Mucosa of stomach (tissue), 1 donor: ENCODE data around the gene APOO.
A peak's percentile ranks its signal among the peaks of the same experiment; 100 is the strongest.

Experiments used
- H3K27me3 ChIP-seq: one replicate; pipeline ENCODE4 v1.7.0; 2013; ENCODE audit warnings: mild to moderate bottlenecking, low read length; ENCODE audit not compliant: control insufficient read depth, insufficient read depth
- H3K36me3 ChIP-seq: one replicate; pipeline ENCODE4 v1.7.0; 2013; ENCODE audit warnings: low read length; ENCODE audit not compliant: control insufficient read depth, insufficient read depth
- H3K4me1 ChIP-seq: one replicate; pipeline ENCODE4 v1.7.0; 2013; ENCODE audit warnings: mild to moderate bottlenecking, low read length; ENCODE audit not compliant: control insufficient read depth, insufficient read depth
- H3K4me3 ChIP-seq: one replicate; pipeline ENCODE4 v1.7.0; 2013; ENCODE audit warnings: low read length
- H3K9ac ChIP-seq: one replicate; pipeline ENCODE4 v1.7.0; 2013; ENCODE audit warnings: mild to moderate bottlenecking, low read length, moderate library complexity
- H3K9me3 ChIP-seq: one replicate; pipeline ENCODE4 v1.7.0; 2013; ENCODE audit warnings: mild to moderate bottlenecking, low read length, moderate library complexity; ENCODE audit not compliant: control insufficient read depth
- donor health status: Pancreatic carcinoma.

Gene APOO

DNA sequence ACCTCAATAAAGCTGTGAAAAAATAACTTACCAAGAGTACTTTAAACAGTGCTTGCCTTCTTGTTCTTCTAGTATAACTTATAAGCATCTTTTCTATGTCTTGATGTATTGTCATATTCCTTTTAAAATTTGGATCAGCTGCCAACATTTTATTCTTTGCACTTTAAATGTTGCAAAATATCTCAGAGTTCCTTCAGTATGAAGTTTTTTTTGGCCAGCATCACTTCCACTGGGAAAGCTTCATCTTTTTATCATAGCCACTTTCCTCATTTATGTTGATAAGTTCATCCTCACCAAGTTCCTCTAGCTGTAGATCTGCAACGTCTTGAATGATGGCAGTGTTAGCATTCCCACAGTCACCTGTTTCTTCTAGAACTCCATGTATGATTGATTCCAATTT is 24.3 kb upstream of the APOO start:
- Histone ChIP-seq H3K4me3 (no peak overlapping the region), H3K9ac (no peak overlapping the region), H3K4me1 (no peaks in the 10 kb centered on the region), H3K27me3 (no peaks in the 10 kb centered on the region), H3K36me3 (no peaks in the 10 kb centered on the region), H3K9me3 (no peaks in the 10 kb centered on the region)

DNA sequence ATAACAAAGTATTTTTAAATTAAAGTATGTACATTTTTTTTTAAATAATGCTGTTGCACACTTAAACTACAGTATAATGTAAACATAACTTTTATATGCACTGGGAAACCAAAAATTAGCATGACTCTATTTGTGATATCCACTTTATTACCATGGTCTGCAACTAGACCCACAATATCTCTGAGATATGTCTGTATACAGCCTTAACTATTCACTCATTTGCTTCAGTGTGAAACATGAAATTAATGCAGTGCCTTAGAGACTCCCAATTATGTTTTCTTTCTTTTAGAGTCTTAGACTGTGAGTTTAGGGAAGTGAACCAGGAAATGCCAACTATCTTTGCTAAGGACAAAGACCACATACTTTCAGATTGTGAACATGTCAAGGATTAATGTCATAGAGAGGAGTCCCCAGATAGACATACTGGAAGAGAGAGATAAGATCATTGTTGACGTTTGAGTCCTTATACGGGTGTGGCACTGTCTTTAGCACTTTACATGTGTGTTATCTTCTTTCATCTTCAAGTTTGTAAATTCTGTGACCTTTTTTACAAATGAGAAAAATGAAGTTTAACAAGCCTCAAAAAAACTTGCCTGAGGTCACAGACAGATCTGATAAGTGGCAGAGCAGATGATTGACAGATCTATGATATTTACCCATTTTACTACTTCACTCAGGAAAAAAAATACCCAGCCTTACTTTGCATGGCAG is 23.3 kb upstream of the APOO start:
- Histone ChIP-seq H3K4me1 (no peaks in the 10 kb centered on the region), H3K9me3 (no peaks in the 10 kb centered on the region), H3K27me3 (no peaks in the 10 kb centered on the region), H3K36me3 (no peaks in the 10 kb centered on the region), H3K9ac (no peak overlapping the region), H3K4me3 (no peak overlapping the region)

DNA sequence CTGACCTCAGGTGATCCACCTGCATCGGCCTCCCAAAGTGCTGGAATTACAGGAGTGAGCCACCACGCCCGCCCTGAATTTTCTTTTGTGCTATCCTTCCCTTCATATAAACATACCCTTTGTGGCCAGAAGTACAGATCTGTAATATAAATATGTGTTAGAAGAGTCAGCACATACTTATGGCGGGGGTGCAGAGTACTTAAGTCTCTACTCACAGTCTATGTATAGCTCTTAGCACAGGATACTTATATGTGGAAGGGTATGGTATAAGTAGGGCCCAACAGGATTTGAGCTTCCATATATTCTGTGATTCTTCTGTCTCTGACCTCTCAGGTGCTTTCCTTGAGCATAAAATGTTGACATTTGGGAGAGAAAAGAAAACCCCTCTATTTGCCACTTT is 18.3 kb upstream of the APOO start:
- Histone ChIP-seq H3K4me3 (no peak overlapping the region), H3K36me3 (no peaks in the 10 kb centered on the region), H3K27me3 (no peaks in the 10 kb centered on the region), H3K9me3 (no peaks in the 10 kb centered on the region), H3K9ac (no peak overlapping the region), H3K4me1 (no peaks in the 10 kb centered on the region)

DNA sequence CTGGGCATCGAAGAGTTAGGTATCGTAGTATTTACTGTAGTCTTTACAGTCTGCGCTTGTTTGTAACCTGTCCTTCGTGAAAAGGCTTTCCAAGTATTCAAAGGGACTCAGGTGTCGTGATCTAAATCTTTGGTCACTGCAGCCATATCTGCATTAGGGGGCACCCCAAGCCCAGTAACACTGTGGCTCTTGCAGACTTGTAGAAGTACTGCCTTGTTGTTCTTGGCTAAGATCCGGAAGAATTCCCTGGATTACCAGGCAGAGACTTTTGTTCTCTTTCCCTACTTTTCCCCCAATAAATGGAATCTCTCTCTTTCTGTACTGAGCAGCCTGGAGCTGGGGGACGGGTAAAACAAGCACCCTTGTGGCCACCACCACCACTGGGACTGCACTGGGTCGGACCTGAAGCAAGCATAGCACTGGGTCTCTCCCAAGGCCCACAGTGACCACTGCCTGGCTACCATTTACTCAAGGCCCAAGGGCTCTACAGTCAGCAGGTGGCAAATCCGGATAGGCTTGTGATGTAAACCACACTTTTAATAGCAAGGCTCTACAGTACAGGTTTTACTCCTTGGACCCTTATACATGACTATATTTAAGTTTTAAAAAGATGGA is 12.1 kb upstream of the APOO start:
- Histone ChIP-seq H3K4me3 (no peak overlapping the region), H3K4me1 (no peaks in the 10 kb centered on the region), H3K27me3 (no peaks in the 10 kb centered on the region), H3K36me3 (no peaks in the 10 kb centered on the region), H3K9me3 (no peaks in the 10 kb centered on the region), H3K9ac (no peak overlapping the region)

DNA sequence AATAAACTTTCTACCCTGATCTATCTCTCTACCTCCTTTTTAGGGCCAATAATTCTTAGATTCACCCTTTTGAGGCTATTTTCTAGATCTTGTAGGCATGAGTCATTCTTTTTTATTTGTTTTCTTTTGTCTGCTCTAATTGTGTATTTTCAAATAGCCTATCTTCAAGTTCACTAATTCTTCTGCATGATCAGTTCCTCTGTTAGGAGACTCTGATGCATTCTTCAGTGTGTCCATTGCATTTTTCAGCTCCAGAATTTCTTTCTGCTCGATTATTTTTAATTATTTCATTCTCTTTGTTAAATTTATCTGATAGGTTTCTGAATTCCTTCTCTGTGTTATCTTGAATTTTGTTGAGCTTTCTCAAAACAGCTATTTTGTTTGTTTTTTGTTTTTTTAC is 11.4 kb upstream of the APOO start:
- no peaks in the 10 kb centered on the region for H3K27me3 ChIP-seq
- H3K4me1 ChIP-seq: no peaks in the 10 kb centered on the region
- H3K36me3 ChIP-seq: no peaks in the 10 kb centered on the region
- no peak overlapping the region for H3K4me3 ChIP-seq
- no peak overlapping the region for H3K9ac ChIP-seq
- no peaks in the 10 kb centered on the region for H3K9me3 ChIP-seq

DNA sequence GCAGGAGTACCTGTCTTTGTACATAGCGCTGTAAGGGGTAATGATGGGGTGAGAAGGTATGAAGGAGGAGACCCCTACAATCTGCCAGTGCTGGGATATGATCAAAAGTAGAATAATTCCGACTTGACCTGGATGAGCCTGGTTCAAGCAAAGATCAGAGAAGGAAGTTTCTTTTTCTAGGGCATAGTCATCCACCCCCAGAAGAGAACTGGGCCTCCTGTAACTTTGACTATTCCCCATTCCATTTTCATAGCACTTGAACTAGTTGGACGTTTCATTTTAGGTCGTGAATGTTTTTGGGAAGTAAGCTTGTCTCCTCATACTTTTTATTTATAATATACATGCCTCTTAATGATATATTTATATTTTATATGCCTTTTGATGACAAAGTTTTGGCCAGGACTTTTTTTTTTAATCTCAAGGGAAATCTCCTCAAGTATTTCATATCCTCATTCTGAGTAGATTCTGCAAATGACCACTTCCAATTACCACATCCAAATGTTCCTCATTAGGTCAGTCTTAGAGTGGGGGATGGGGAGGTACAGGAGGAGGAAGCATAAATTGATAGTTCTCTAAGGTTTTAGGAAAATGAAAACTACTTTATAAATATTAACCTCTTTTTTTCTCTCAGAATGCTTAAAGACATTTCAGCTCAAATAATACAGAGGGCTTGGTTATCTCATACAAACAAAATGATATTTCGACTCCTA is 3.5 kb upstream of the APOO start:
- Histone ChIP-seq H3K4me1 (peaks cover 7% of the 10 kb centered on the region), H3K36me3 (no peaks in the 10 kb centered on the region), H3K9me3 (no peaks in the 10 kb centered on the region), H3K4me3 (no peak overlapping the region), H3K9ac (no peak overlapping the region), H3K27me3 (no peaks in the 10 kb centered on the region)

DNA sequence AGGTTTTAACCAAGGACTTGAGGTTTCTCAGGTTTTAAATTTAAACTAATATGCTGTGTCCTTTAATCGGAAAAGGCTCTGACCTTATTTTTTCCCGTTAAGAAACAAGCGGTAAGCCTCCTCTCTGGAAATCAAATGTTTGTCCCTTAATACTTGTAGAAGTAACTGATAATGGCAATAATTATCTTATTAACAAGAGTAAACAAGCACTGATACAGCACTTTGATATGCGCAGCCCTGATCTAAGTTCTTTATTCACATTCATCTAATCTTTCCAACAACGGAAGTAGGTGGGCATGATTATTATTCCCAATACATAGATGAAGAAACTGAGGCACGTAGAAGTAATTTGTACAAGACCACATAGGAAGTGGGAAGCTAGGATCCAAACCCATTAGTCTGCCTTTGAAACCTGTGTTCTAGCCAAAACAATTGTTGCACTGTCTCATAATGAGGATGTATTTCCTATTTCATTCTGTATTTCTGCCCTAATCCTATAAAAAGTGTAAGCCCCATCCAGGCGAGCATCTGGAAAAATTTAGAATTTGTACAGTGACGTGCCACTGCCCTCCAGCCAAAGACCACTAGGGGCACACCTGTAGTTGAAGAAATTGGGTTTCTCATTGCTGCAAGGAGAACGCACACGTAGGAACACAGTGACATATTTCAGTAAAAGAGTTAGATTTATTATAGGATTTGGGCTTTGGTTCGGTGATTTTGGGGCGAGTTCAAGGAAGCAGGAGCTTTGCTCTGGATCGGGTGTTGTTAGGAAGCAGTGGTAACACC is 674 bp upstream of the APOO start:
- Histone ChIP-seq H3K36me3 (no peaks in the 10 kb centered on the region), H3K27me3 (no peaks in the 10 kb centered on the region), H3K4me1 (peaks cover 7% of the 10 kb centered on the region), H3K9me3 (no peaks in the 10 kb centered on the region), H3K4me3 (no peak overlapping the region), H3K9ac (peak overlapping the region; percentile 44)

DNA sequence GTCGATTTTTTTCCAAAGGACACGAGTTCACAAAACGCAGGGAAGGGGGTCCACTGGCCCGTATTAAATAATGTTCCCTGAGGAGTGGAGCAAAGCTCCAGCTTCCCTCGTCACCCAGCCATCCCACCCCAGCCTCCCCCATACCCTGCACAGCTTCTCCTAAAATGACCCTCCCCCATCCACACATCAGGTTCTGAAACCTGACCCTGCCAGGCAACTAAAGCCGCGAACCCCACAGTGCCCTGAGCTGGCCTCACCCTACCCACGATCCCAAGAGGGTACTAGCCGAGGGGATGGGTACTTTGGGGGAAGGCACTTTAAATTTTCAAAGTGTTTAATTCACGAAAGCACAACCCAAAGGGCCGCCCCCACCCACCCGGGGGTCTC is 634 bp downstream of the APOO start:
- H3K27me3 ChIP-seq: no peaks in the 10 kb centered on the region
- no peaks in the 10 kb centered on the region for H3K36me3 ChIP-seq
- H3K9ac ChIP-seq: peak overlapping the region; percentile 73
- no peaks in the 10 kb centered on the region for H3K9me3 ChIP-seq
- H3K4me1 ChIP-seq: peaks cover 9% of the 10 kb centered on the region
- H3K4me3 ChIP-seq: peak overlapping the region; percentile 36

DNA sequence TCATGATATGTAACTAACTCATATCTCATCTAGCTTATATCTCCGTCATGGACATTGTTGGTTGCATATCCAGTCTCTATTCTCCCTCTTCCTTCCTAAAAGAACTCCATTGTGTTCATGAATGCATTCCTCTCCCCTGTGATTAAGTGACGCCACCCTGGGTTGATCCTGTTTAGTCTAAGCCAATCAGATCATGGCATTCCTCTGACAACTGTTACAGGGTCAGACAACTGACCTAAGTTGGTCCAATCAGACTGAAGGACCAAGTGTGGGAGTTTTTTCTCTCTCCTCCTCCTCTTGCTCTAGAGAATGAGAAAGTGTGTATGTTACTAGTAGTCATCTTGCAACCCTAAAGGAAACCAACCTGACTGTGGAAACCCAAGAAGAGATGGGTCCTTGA is 3.6 kb downstream of the APOO start:
- Histone ChIP-seq H3K27me3 (no peaks in the 10 kb centered on the region), H3K4me3 (no peak overlapping the region), H3K36me3 (no peaks in the 10 kb centered on the region), H3K4me1 (peaks cover 28% of the 10 kb centered on the region), H3K9me3 (no peaks in the 10 kb centered on the region), H3K9ac (no peak overlapping the region)

DNA sequence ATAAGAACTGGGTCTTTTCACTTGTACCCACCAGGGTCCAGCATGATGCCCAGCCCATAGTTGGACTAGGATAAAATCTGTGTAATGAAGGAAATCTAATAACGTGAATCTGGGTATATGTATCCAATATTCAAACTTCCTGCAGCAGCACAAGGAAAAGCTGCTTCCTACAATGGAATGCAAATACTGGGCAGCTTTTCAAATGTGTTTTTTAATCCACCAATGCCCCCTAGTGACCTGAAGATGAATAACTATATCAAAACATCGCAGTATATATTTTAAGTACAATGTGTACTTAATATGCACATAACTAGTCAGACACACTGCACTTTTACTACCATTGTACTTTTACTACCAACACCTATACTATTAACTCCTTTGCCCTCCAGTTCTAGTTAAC is 5.3 kb downstream of the APOO start:
- H3K9ac ChIP-seq: peak overlapping the region; percentile 7
- no peaks in the 10 kb centered on the region for H3K36me3 ChIP-seq
- peaks cover 37% of the 10 kb centered on the region for H3K4me1 ChIP-seq
- peak overlapping the region; percentile 28 for H3K4me3 ChIP-seq
- no peaks in the 10 kb centered on the region for H3K27me3 ChIP-seq
- H3K9me3 ChIP-seq: no peaks in the 10 kb centered on the region

DNA sequence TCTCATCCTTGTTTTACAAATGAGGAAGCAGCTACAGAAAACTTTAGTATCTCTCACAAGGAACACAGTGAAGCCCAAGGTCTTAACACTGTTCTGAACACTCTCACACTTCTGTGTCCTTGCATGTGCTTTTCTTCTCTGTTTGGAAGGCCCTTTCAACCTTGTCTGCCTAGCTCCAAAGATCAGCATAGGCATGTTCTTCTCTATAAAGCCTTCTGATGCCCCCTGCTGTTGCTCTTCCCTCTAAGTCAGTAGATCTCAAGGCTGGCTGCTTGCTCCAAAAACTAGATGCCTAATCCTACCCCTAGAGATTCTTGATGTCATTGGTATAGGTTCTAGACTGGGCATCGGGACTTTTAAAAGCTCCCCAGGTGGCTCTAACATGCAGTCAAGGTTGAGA is 5.9 kb downstream of the APOO start:
- peaks cover 37% of the 10 kb centered on the region for H3K4me1 ChIP-seq
- no peaks in the 10 kb centered on the region for H3K36me3 ChIP-seq
- H3K9me3 ChIP-seq: no peaks in the 10 kb centered on the region
- peak overlapping the region; percentile 28 for H3K4me3 ChIP-seq
- peak overlapping the region; percentile 7 for H3K9ac ChIP-seq
- no peaks in the 10 kb centered on the region for H3K27me3 ChIP-seq

DNA sequence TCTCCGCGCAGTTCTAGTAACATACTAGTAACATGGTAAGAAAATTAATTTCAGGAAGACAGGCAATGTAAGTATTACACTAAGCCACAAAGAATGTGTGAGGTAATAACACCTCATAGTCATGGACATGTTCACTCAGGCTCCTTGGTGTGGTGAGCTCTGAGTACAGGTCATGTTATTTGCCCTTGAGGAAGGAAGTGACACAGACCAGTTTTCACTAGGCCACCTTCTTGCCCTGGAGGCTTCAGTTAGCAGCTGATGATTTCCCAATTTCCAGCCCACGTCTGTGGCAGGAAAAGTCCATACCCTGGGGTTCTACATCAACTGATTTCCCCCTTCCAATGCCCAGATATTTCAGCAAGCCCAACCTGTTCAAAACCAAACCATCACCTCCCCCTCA is 6.7 kb downstream of the APOO start:
- no peaks in the 10 kb centered on the region for H3K27me3 ChIP-seq
- H3K4me3 ChIP-seq: no peak overlapping the region
- H3K36me3 ChIP-seq: no peaks in the 10 kb centered on the region
- peaks cover 34% of the 10 kb centered on the region for H3K4me1 ChIP-seq
- no peak overlapping the region for H3K9ac ChIP-seq
- no peaks in the 10 kb centered on the region for H3K9me3 ChIP-seq
